K562 (cell line): Measurements from ENCODE around the gene SLC2A8. TPM values are rescaled to one million over a fixed set of nuclear protein-coding genes. Genes with fewer than 3 reads are reported as not detected.

Source experiments
- CBFB ChIP-seq: sonication (generic); formaldehyde crosslinking; IDR thresholded peaks from 2 replicates; pipeline ENCODE4 v1.4.0; 2020; ENCODE audit warnings: mild to moderate bottlenecking, missing genetic modification reagents
- E4F1 ChIP-seq: fragments of 250-450 bp; sonication (Bioruptor Pico); IDR thresholded peaks from 2 replicates; pipeline ENCODE4 v1.5.0; 2021; ENCODE audit warnings: mild to moderate bottlenecking, borderline replicate concordance
- EP400 ChIP-seq: fragments of 450-650 bp; IDR thresholded peaks from 2 replicates; pipeline ENCODE4 v1.6.1; 2017; ENCODE audit warnings: antibody characterized with exemption, mild to moderate bottlenecking, moderate library complexity
- LCOR ChIP-seq: sonication (generic); formaldehyde crosslinking; IDR thresholded peaks from 2 replicates; pipeline ENCODE4 v1.8.0; 2022; ENCODE audit warnings: mild to moderate bottlenecking, missing genetic modification reagents
- MEF2D ChIP-seq: conservative IDR thresholded peaks from 2 replicates; pipeline ENCODE4 v1.6.1; 2016; ENCODE audit warnings: low read depth, missing genetic modification characterization, missing compliant biosample characterization
- MIER1 ChIP-seq: fragments of 450-650 bp; IDR thresholded peaks from 2 replicates; pipeline ENCODE4 v1.6.1; 2016; ENCODE audit warnings: antibody characterized with exemption, mild to moderate bottlenecking, low read depth
- MYC ChIP-seq, 2 experiments: fragments of 250-450 bp in 1 of 2; sonication (Bioruptor Pico) in 1 of 2; IDR thresholded peaks; 2 replicates each; pipeline versions ENCODE4 v1.5.1 to v1.6.1; 2012 to 2021; ENCODE audit warnings: low read depth in 2 of 2, borderline replicate concordance in 1 of 2, improper control_type of control experiment in 1 of 2, low read length in 1 of 2, mild to moderate bottlenecking in 1 of 2, moderate library complexity in 1 of 2
- NFATC3 ChIP-seq: fragments of 450-650 bp; IDR thresholded peaks from 2 replicates; pipeline ENCODE4 v1.6.1; 2017; ENCODE audit warnings: mild to moderate bottlenecking
- TFE3 ChIP-seq: fragments of 450-650 bp; formaldehyde crosslinking; IDR thresholded peaks from 2 replicates; pipeline ENCODE4 v1.4.0; 2020; ENCODE audit warnings: mild to moderate bottlenecking, mixed read lengths
- XRCC4 ChIP-seq: IDR thresholded peaks from one replicate; pipeline ENCODE4 v1.6.1; 2011; ENCODE audit not compliant: insufficient read depth, insufficient read length; ENCODE audit errors: extremely low read depth
- ZBTB1 ChIP-seq: sonication (generic); formaldehyde crosslinking; IDR thresholded peaks from 2 replicates; pipeline ENCODE4 v1.8.1; 2023; ENCODE audit warnings: missing genetic modification reagents, low read depth, mild to moderate bottlenecking, borderline replicate concordance
- ZNF589 ChIP-seq: fragments of 200-800 bp; sonication (Bioruptor generic); IDR thresholded peaks from 2 replicates; pipeline ENCODE4 v1.6.1; 2016; ENCODE audit warnings: low read depth, missing genetic modification characterization, missing compliant biosample characterization
- polyA plus RNA-seq, 8 experiments: library from polyadenylated mRNA; depleted of rRNA in 4 of 8; stranded (reverse) in 5 of 8; unstranded in 3 of 8; fragments of >200 nt; fragmentation: Nextera tagmentation in 2 of 8; fragmentation: Illumina TruSeq in 1 of 8; extraction: Ambion mirVana in 2 of 8; extraction: Trizol in 1 of 8; gene quantifications; 2 replicates each; pipeline versions ENCODE4 v1.2.1 to v1.2.3, GENCODE V29; 2011 to 2014; ENCODE audit warnings: inconsistent platforms in 1 of 8, missing spikeins in 1 of 8
- total RNA-seq, 7 experiments: library from RNA; depleted of rRNA in 6 of 7; stranded (reverse); fragments of >200 nt in 6 of 7; fragmentation: Illumina TruSeq in 2 of 7; extraction: Trizol in 2 of 7; gene quantifications; 2 replicates each; pipeline versions ENCODE4 v1.2.1 to v1.2.3, GENCODE V29; 2011 to 2021; ENCODE audit warnings: low replicate concordance in 1 of 7
- TF ChIP-seq, protein P1 (sequence below): sonication (generic); formaldehyde crosslinking; IDR thresholded peaks from 2 replicates; pipeline ENCODE4 v1.8.0; 2022; ENCODE audit warnings: mild to moderate bottlenecking, missing genetic modification reagents
- TF ChIP-seq, protein P2 (sequence below): fragments of 150-350 bp; IDR thresholded peaks from 2 replicates; pipeline ENCODE4 v1.6.1; 2014; ENCODE audit warnings: low read depth, mild to moderate bottlenecking, low read length, borderline replicate concordance
- TF ChIP-seq, protein P3 (sequence below): sonication (generic); formaldehyde crosslinking; IDR thresholded peaks from 2 replicates; pipeline ENCODE4 v1.9.0; 2022; ENCODE audit warnings: mild to moderate bottlenecking, missing genetic modification reagents

Gene SLC2A8
- total and polyA plus RNA-seq, 9 of the 15 experiments (the other 6 are each of a cell fraction or from before 2014, with no cell fraction given): 0.13 to 12.9 (median 5.2) TPM

GRCh38 chr9:127423934-127424675 lies 27.1 kb downstream of the SLC2A8 start, which contains the start of gene ZNF79 (continued):
- TF ChIP-seq LCOR (CRISPR knock-in tag) (peak; percentile 16; the same call in 1 of the 2 replicates), CBFB (CRISPR knock-in tag) (0 out of 2 replicates have a peak, but pooled peaks have one; percentile 36), XRCC4 (no peak), E4F1 (CRISPR knock-in tag) (no peak), EP400 (peak; percentile 72), MIER1 (peak; percentile 59; the same call in 1 of the 2 replicates), ZNF589 (CRISPR knock-in tag) (no peak), NFATC3 (no peak), MYC (IDR thresholded peaks at IDR 0.05; ENCODE audit: low read depth, low read length) (peak; percentile 48; the same call in 1 of the 2 replicates), MYC (CRISPR knock-in tag; IDR thresholded peaks at IDR 0.05; ENCODE audit: borderline replicate concordance, low read depth) (peak; percentile 36; the same call in 1 of the 2 replicates), TFE3 (CRISPR knock-in tag) (no peak; the same call in 1 of the 2 replicates), MEF2D (tag) (no peak), ZBTB1 (no peak)
- TF ChIP-seq, protein P1, sequence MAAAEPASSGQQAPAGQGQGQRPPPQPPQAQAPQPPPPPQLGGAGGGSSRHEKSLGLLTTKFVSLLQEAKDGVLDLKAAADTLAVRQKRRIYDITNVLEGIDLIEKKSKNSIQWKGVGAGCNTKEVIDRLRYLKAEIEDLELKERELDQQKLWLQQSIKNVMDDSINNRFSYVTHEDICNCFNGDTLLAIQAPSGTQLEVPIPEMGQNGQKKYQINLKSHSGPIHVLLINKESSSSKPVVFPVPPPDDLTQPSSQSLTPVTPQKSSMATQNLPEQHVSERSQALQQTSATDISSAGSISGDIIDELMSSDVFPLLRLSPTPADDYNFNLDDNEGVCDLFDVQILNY (CRISPR knock-in tag): no peak
- TF ChIP-seq, protein P2, sequence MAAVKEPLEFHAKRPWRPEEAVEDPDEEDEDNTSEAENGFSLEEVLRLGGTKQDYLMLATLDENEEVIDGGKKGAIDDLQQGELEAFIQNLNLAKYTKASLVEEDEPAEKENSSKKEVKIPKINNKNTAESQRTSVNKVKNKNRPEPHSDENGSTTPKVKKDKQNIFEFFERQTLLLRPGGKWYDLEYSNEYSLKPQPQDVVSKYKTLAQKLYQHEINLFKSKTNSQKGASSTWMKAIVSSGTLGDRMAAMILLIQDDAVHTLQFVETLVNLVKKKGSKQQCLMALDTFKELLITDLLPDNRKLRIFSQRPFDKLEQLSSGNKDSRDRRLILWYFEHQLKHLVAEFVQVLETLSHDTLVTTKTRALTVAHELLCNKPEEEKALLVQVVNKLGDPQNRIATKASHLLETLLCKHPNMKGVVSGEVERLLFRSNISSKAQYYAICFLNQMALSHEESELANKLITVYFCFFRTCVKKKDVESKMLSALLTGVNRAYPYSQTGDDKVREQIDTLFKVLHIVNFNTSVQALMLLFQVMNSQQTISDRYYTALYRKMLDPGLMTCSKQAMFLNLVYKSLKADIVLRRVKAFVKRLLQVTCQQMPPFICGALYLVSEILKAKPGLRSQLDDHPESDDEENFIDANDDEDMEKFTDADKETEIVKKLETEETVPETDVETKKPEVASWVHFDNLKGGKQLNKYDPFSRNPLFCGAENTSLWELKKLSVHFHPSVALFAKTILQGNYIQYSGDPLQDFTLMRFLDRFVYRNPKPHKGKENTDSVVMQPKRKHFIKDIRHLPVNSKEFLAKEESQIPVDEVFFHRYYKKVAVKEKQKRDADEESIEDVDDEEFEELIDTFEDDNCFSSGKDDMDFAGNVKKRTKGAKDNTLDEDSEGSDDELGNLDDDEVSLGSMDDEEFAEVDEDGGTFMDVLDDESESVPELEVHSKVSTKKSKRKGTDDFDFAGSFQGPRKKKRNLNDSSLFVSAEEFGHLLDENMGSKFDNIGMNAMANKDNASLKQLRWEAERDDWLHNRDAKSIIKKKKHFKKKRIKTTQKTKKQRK: no peak
- TF ChIP-seq, protein P3, sequence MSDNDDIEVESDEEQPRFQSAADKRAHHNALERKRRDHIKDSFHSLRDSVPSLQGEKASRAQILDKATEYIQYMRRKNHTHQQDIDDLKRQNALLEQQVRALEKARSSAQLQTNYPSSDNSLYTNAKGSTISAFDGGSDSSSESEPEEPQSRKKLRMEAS: no peak
